ENCODE data around the gene GPR183.
"Not testable (repeated sequence)": the region's sequence is repeated elsewhere in the genome, so short reads cannot be mapped to it uniquely, and the experiment has no call there.

Gene GPR183

GRCh38 chr13:99265821-99266426 is 41.3 kb downstream of the GPR183 start:
- DNase-seq: no peak

GRCh38 chr13:99265162-99265800 is 41.9 kb downstream of the GPR183 start:
- no peak for DNase-seq

GRCh38 chr13:99264051-99264450 is 43.1 kb downstream of the GPR183 start:
- DNase-seq: no peak

GRCh38 chr13:99263126-99263785 is 43.9 kb downstream of the GPR183 start:
- no peak for DNase-seq

GRCh38 chr13:99261059-99261458 is 46.1 kb downstream of the GPR183 start:
- DNase-seq: no peak

GRCh38 chr13:99260216-99260615 is 47.0 kb downstream of the GPR183 start:
- no peak for DNase-seq

- no peak for DNase-seq
These were observed 48.3 kb downstream of the GPR183 start for GRCh38 chr13:99258946-99259345.

- no peak for DNase-seq
These were observed 48.9 kb downstream of the GPR183 start, which contains the start of gene GPR18 for GRCh38 chr13:99258210-99258860. TSS of gene GPR18 (minus strand) at chr13:99258379. CDS start at chr13:99255872, 2,507 bp downstream.

GRCh38 chr13:99257291-99257690 is 49.9 kb downstream of the GPR183 start:
- no peak for DNase-seq

- DNase-seq: no peak
These were observed 50.5 kb downstream of the GPR183 start for GRCh38 chr13:99256709-99257108.

GRCh38 chr13:99256283-99256682 is 50.9 kb downstream of the GPR183 start:
- no peak for DNase-seq

- DNase-seq: no peak
These were observed 51.9 kb downstream of the GPR183 start for GRCh38 chr13:99255271-99255670.

GRCh38 chr13:99254830-99255229 is 52.4 kb downstream of the GPR183 start:
- no peak for DNase-seq

- DNase-seq: no peak
These were observed 55.3 kb downstream of the GPR183 start for GRCh38 chr13:99251921-99252320.

- DNase-seq: no peak
These were observed 56.0 kb downstream of the GPR183 start for GRCh38 chr13:99250982-99251825.

GRCh38 chr13:99249606-99250005 is 57.6 kb downstream of the GPR183 start:
- DNase-seq: not testable (repeated sequence)

GRCh38 chr13:99249178-99249577 is 58.0 kb downstream of the GPR183 start:
- not testable (repeated sequence) for DNase-seq

- DNase-seq: no peak
These were observed 61.1 kb downstream of the GPR183 start for GRCh38 chr13:99246100-99246499.
